ENCODE results near the gene STK11. TPM values are rescaled to one million over a fixed set of nuclear protein-coding genes. Genes with fewer than 3 reads are reported as not detected.

The STK11 gene
- total and polyA plus RNA-seq, 2 experiments from 2014 or later = 19.4 to 96.5 TPM

DNA sequence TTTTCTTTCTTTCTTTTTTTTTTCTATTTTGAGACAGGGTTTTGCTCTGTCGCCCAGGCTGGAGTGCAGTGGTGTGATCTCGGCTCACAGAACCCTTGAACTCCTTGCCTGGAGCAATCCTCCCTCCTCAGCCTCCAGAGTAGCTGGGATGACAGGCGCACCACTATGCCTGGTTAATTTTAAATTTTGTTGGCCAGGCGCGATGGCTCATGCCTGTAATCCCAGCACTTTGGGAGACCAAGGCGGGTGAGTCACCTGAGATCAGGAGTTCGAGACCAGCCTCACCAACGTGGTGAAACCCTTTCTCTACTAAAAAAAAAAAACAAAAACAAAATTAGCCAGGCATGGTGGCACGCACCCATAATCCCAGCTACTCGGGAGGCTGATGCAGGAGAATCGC, 22.9 kb upstream of the STK11 start:
- no peaks in the 10 kb centered on the region for H3K79me2 ChIP-seq (replicated peaks; ENCODE audit: insufficient read depth)
- H2AFZ ChIP-seq = no peak overlapping the region
- no peak for ATAC-seq
- TF ChIP-seq, protein P1, sequence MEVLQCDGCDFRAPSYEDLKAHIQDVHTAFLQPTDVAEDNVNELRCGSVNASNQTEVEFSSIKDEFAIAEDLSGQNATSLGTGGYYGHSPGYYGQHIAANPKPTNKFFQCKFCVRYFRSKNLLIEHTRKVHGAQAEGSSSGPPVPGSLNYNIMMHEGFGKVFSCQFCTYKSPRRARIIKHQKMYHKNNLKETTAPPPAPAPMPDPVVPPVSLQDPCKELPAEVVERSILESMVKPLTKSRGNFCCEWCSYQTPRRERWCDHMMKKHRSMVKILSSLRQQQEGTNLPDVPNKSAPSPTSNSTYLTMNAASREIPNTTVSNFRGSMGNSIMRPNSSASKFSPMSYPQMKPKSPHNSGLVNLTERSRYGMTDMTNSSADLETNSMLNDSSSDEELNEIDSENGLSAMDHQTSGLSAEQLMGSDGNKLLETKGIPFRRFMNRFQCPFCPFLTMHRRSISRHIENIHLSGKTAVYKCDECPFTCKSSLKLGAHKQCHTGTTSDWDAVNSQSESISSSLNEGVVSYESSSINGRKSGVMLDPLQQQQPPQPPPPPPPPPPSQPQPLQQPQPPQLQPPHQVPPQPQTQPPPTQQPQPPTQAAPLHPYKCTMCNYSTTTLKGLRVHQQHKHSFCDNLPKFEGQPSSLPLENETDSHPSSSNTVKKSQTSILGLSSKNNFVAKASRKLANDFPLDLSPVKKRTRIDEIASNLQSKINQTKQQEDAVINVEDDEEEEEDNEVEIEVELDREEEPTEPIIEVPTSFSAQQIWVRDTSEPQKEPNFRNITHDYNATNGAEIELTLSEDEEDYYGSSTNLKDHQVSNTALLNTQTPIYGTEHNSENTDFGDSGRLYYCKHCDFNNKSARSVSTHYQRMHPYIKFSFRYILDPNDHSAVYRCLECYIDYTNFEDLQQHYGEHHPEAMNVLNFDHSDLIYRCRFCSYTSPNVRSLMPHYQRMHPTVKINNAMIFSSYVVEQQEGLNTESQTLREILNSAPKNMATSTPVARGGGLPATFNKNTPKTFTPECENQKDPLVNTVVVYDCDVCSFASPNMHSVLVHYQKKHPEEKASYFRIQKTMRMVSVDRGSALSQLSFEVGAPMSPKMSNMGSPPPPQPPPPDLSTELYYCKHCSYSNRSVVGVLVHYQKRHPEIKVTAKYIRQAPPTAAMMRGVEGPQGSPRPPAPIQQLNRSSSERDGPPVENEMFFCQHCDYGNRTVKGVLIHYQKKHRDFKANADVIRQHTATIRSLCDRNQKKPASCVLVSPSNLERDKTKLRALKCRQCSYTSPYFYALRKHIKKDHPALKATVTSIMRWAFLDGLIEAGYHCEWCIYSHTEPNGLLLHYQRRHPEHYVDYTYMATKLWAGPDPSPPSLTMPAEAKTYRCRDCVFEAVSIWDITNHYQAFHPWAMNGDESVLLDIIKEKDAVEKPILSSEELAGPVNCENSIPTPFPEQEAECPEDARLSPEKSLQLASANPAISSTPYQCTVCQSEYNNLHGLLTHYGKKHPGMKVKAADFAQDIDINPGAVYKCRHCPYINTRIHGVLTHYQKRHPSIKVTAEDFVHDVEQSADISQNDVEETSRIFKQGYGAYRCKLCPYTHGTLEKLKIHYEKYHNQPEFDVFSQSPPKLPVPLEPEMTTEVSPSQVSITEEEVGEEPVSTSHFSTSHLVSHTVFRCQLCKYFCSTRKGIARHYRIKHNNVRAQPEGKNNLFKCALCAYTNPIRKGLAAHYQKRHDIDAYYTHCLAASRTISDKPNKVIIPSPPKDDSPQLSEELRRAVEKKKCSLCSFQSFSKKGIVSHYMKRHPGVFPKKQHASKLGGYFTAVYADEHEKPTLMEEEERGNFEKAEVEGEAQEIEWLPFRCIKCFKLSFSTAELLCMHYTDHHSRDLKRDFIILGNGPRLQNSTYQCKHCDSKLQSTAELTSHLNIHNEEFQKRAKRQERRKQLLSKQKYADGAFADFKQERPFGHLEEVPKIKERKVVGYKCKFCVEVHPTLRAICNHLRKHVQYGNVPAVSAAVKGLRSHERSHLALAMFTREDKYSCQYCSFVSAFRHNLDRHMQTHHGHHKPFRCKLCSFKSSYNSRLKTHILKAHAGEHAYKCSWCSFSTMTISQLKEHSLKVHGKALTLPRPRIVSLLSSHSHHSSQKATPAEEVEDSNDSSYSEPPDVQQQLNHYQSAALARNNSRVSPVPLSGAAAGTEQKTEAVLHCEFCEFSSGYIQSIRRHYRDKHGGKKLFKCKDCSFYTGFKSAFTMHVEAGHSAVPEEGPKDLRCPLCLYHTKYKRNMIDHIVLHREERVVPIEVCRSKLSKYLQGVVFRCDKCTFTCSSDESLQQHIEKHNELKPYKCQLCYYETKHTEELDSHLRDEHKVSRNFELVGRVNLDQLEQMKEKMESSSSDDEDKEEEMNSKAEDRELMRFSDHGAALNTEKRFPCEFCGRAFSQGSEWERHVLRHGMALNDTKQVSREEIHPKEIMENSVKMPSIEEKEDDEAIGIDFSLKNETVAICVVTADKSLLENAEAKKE (CRISPR knock-in tag; IDR thresholded peaks at IDR 0.05) = no peak
- TF ChIP-seq POLR2AphosphoS5 (IDR thresholded peaks at IDR 0.05; ENCODE audit: low read depth) (no peak), EZH2 (IDR thresholded peaks at IDR 0.05; ENCODE audit: low read depth, unreplicated experiment) (no peak), CREB1 (CRISPR knock-in tag; IDR thresholded peaks at IDR 0.05; ENCODE audit: low read depth) (no peak), JUNB (IDR thresholded peaks at IDR 0.05; ENCODE audit: unreplicated experiment) (no peak), STAT1 (IDR thresholded peaks at IDR 0.05; ENCODE audit: unreplicated experiment) (no peak), ETS1 (IDR thresholded peaks at IDR 0.05) (no peak)
- peaks cover 4% of the 10 kb centered on the region; the same call in 1 of the 2 replicates for H3K4me1 ChIP-seq (ENCODE audit: insufficient read depth)
- no peak for DNase-seq (ENCODE audit: low spot score)
- H3K36me3 ChIP-seq (ENCODE audit: insufficient read depth) = no peaks in the 10 kb centered on the region
- no peak overlapping the region for H3K4me2 ChIP-seq
- Mint-ChIP-seq H3K4me3 (no peak overlapping the region), H3K36me3 (ENCODE audit: low read depth) (no peaks in the 10 kb centered on the region), H3K27me3 (ENCODE audit: insufficient read depth, low read depth, poor library complexity) (peaks cover 15% of the 10 kb centered on the region), H3K27ac (no peak overlapping the region), H3K4me1 (peaks cover 15% of the 10 kb centered on the region), H3K9me3 (no peaks in the 10 kb centered on the region; the same call in 2 of the 3 replicates)
- H3K9me2 ChIP-seq (ENCODE audit: insufficient read depth) = 0 out of 2 replicates have a peak, but pooled peaks cover 3% of the 10 kb centered on the region
- no peaks in the 10 kb centered on the region for H3K27me3 ChIP-seq (ENCODE audit: insufficient read depth)
- H3K4me3 ChIP-seq = no peak overlapping the region
- H3F3A ChIP-seq (replicated peaks; ENCODE audit: low read depth) = peaks cover 18% of the 10 kb centered on the region
- no peak overlapping the region for H3K27ac ChIP-seq (ENCODE audit: low read depth)
- H4K20me1 ChIP-seq (replicated peaks; ENCODE audit: insufficient read depth) = no peaks in the 10 kb centered on the region

Measured in GM23338 (cell line).